GM12864 (cell line): ENCODE results near the gene TCN1.
"Not testable (repeated sequence)": the region's sequence is repeated elsewhere in the genome, so short reads cannot be mapped to it uniquely, and the experiment has no call there.

Experiments
- DNase-seq: peaks from one replicate; pipeline ENCODE4 v3.0.0-alpha.2; 2011; ENCODE audit warnings: low read depth
- H3K4me3 ChIP-seq: 2 replicates; pipeline ENCODE4 v1.5.1; 2011; ENCODE audit warnings: mild to moderate bottlenecking, low read depth, low read length, control low read depth
- TF ChIP-seq, protein P1 (sequence below): IDR thresholded peaks from 2 replicates; pipeline ENCODE4 v1.5.1; 2011; ENCODE audit warnings: low read depth, mild to moderate bottlenecking, moderate library complexity, low read length, control low read depth, inconsistent platforms; ENCODE audit errors: missing control alignments

Gene TCN1

DNA sequence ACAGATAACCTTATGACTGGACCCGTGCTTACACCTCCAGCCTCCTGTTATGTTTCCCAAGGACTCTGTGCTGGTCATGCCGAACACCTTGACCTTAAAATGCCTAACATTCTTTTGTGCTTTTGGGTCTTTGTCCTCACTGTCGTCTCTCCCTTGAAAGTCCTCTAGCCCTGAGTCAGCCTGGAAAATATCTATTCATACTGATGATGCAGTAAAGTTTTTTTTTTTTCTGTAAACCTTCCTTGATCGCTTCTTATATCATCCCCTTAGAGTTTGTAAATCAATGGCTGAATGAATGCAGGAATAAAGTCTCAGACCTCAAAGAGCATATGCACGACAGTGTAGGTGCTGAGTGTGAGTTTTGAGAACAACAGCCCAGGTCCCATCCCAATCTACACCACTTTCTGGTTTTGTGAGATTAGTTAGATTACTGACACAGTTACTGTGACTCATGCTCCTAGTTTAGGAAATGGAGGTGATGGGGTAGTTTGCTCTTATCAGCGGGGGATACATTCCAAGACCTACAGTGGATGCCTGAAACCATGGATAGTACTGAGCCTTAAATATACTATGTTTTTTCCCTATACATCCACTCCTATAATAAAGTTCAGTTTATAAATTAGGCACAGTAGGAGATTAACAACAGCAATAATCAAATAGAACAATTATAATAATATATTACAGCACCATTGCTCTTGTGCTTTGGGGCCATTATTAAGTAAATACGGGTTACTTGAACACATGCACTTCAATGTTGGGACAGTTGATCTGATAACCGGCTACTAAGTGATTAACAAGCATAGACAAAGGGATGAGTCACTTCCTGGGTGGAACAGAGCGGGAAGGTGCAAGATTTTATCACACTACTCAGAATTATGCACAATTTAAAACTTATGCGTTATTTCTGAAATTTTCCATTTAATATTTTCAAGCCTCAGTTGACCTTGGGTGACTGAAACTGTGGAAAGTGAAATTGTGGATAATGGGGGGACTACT lies 8.6 kb downstream of the TCN1 start:
- TF ChIP-seq, protein P1, sequence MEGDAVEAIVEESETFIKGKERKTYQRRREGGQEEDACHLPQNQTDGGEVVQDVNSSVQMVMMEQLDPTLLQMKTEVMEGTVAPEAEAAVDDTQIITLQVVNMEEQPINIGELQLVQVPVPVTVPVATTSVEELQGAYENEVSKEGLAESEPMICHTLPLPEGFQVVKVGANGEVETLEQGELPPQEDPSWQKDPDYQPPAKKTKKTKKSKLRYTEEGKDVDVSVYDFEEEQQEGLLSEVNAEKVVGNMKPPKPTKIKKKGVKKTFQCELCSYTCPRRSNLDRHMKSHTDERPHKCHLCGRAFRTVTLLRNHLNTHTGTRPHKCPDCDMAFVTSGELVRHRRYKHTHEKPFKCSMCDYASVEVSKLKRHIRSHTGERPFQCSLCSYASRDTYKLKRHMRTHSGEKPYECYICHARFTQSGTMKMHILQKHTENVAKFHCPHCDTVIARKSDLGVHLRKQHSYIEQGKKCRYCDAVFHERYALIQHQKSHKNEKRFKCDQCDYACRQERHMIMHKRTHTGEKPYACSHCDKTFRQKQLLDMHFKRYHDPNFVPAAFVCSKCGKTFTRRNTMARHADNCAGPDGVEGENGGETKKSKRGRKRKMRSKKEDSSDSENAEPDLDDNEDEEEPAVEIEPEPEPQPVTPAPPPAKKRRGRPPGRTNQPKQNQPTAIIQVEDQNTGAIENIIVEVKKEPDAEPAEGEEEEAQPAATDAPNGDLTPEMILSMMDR, result no peak
- no peak for DNase-seq
- no peak overlapping the region for H3K4me3 ChIP-seq

DNA sequence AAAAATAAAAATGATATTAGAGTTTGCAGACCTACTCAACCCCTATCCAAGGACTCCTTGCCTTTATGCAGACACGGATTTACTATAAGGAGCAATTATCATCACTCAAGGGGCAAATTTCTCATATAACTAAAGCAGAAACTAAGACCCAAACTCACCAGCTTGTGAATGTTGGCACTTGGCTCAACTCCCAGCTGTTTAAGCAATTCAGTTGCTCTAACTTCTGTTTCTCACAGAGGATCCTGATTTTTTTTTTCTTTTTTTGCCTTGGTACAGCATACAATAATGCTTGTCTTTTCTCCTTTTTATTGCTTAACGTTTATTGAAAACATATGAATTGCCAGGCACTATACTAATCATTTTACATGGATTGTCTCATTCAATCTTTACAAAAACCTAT lies 11.4 kb downstream of the TCN1 start:
- TF ChIP-seq, protein P1, result no peak
- no peak overlapping the region for H3K4me3 ChIP-seq
- DNase-seq, result no peak

DNA sequence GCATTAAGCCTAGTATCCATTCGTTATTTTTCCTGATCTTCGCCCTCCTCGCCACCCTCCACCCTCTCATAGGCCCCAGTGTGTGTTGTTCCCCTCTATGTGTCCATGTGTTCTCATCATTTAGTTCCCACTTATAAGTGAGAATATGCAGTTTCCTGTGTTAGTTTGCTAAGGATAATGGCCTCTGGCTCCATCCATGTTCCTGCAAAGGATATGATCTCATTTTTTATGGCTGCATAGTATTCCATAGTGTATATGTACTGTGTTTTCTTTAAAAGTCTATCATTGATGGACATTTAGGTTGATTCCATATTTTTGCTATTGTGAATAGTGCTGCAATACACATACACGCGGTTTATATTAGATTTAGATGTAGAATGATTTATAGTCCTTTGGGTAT lies 14.9 kb downstream of the TCN1 start:
- H3K4me3 ChIP-seq, DNase-seq: not testable (repeated sequence)

DNA sequence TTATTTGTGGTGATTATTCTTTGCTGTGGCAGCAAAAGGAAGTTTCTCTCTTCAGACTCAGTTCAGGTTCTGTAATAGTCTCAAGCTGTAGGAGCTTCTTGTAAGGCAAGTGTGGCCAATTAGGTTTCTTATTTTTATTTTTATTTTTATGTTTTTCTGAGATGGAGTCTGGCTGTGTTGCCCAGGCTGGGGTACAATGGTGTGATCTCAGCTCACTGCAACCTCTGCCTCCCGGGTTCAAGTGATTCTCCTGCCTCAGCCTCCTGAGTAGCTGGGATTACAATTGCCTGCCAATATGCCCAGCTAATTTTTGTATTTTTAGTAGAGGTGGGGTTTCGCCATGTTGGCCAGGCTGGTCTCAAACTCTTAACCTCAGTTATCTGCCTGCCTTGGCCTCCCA lies 16.7 kb downstream of the TCN1 start:
- DNase-seq, H3K4me3 ChIP-seq: not testable (repeated sequence)

DNA sequence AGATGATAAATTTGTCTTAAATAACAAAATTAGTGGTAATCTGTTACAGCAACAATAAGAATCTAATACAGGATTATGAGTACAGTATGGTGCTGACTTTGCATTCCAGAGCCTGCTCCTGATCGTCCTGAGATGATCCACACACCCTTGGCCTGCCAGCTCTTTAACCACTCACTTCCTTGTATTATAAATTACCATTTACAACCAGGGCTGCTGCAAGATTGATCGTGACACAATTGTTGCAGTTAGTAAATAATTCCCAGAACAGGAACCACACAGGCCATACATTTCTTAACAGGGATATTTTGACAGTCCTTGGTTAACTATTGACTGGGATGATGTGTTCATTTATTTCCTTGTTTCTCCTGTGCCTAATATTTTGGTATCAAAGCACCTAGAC lies 17.2 kb downstream of the TCN1 start:
- DNase-seq, result no peak
- no peak overlapping the region for H3K4me3 ChIP-seq
- TF ChIP-seq, protein P1, result no peak

DNA sequence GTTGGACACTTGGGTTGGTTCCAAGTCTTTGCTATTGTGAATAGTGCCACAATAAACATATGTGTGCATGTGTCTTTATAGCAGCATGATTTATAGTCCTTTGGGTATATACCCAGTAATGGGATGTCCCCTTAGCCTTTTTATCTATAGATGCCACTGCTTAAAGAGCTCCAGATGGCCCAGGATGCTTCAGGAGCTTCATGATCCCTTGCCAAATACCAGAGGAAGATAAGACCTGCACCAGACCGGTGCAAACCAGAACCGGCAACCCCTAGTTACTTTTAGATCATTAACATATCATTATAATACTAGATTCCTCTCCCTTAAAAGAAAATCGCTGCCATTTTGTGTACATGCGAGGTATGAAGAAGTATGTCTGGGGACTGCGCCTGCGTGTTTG lies 17.8 kb downstream of the TCN1 start:
- not testable (repeated sequence) for H3K4me3 ChIP-seq, DNase-seq

DNA sequence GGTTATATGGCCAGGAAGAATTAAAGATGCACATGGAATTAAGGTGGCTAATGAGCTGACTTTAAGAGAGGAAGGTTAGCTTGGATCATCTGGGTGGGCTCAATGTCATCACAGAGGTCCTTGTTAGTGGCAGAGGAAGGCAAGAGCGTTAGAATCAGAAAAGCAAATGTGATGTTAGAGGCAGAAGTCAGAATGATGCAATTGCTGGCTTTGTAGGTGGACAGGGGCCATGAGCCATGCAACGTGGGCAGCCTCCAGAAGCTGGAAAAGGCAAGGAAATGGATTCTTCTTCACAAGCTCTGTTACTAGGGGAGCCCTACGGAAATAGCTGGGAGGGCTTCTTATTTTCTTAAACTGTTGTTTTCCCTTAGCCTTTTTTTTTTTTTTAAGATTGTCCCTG lies 18.7 kb downstream of the TCN1 start:
- H3K4me3 ChIP-seq, result no peak overlapping the region
- DNase-seq, result no peak
- TF ChIP-seq, protein P1, result no peak

DNA sequence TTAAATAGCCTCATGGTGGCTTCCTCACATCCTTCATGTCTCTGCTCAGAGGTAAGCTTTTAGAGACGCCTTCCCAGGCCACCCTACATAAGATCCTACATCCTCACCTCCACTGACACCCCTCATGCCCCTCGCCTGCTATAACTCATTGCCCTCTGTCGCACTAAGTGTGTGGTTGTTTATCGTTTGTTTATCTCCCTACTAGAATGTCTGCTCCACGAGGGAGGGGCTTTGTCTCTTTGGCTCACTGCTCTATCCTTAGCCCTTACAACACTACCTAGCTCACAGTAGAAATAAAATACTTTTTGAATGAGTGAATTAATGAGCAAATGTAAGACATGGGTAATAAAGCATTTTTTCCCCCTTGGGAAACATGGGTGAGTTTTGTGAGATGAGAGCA lies 19.7 kb downstream of the TCN1 start:
- DNase-seq, result no peak
- TF ChIP-seq, protein P1, result no peak
- no peak overlapping the region for H3K4me3 ChIP-seq

DNA sequence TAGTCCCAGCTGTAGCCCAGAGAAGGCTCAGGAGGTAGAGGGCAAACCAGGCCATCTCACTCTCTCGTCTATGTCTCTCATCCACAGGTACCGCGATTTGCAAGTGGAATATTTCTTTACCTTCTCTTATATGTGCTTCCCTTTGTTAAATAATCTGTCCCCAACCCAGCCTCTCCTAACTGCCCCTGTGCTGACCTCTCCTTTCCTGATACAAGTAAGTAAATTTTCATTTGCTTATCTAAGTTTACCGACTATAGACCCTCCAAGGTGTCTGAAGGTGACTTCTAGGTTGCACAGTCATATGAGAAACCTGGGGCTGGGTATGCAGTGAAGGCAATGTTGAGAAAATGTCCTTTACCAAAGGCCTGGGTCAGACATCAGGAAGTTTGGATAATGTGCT lies 20.9 kb downstream of the TCN1 start, which contains the start of gene CBLIF:
CBLIF (minus strand) TSS at position 101 of the 400 bp plus-strand sequence; CDS start at position 55, 46 bp downstream.
- TF ChIP-seq, protein P1, result no peak
- no peak within 1 kb of the TSS for H3K4me3 ChIP-seq
- DNase-seq, result no peak
